Measurements from ENCODE around the gene FAM53B. TPM values are rescaled to one million over a fixed set of nuclear protein-coding genes. Genes with fewer than 3 reads are reported as not detected.

The FAM53B gene
- total RNA-seq, 1 donor: 12.7 TPM

DNA sequence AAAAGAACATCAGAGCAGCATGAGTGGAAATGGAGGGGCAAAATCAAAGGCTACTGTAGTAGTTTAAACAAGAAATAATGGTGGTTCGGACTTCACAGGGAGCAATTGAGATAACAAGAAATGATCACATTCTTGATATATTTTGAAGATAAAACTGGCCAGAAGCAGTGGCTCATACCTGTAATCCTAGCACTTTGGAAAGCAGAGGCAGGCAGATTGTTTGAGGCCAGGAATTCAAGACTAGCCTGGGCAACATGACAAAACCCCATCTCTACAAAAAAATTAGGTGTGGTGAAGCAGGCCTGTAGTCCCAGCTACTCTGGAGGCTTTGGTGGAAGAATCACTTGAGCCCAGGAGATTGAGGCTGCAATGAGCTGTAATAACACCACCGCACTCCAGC, 24.6 kb upstream of the FAM53B start:
- TF ChIP-seq, protein P1, sequence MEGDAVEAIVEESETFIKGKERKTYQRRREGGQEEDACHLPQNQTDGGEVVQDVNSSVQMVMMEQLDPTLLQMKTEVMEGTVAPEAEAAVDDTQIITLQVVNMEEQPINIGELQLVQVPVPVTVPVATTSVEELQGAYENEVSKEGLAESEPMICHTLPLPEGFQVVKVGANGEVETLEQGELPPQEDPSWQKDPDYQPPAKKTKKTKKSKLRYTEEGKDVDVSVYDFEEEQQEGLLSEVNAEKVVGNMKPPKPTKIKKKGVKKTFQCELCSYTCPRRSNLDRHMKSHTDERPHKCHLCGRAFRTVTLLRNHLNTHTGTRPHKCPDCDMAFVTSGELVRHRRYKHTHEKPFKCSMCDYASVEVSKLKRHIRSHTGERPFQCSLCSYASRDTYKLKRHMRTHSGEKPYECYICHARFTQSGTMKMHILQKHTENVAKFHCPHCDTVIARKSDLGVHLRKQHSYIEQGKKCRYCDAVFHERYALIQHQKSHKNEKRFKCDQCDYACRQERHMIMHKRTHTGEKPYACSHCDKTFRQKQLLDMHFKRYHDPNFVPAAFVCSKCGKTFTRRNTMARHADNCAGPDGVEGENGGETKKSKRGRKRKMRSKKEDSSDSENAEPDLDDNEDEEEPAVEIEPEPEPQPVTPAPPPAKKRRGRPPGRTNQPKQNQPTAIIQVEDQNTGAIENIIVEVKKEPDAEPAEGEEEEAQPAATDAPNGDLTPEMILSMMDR (IDR thresholded peaks at IDR 0.05; ENCODE audit: extremely low read depth, low read depth, low read length): no peak
- Histone ChIP-seq H3K27ac (ENCODE audit: low read depth, low read length) (no peak overlapping the region), H3K27me3 (ENCODE audit: insufficient read depth, low read length) (no peaks in the 10 kb centered on the region), H3K4me2 (ENCODE audit: insufficient read depth, low read length) (no peak overlapping the region), H3K9me3 (ENCODE audit: low read depth, low read length) (no peaks in the 10 kb centered on the region), H3K36me3 (ENCODE audit: insufficient read depth, low read length) (peaks cover 17% of the 10 kb centered on the region), H2AFZ (ENCODE audit: low read length) (no peak overlapping the region), H3K4me1 (ENCODE audit: insufficient read depth, low read length) (no peaks in the 10 kb centered on the region), H4K20me1 (ENCODE audit: insufficient read depth, low read length) (no peaks in the 10 kb centered on the region), H3K4me3 (ENCODE audit: insufficient read depth, low read length) (no peak overlapping the region), H3K79me2 (ENCODE audit: insufficient read depth, low read length) (no peaks in the 10 kb centered on the region)
- DNase-seq (ENCODE audit: insufficient read length, low spot score, missing footprints): no peak

DNA sequence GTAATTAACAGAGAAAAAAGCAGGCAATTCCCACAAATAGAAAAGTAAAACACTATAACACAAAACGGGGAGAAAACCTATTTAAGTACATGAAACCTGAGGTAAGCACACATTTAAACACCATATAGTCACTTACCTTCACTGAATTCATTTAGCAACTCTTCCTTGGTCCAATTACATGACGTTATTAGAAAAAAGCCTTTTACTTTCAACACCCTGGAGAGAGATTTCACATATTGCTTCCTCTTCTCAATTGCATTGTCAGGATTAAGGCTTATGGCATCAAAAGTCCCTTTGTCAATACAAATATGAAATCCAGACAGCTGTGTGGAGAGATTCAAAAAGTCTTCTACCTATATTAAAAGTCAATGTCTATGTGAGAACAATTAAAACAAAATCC, 21.1 kb upstream of the FAM53B start:
- Histone ChIP-seq H2AFZ (ENCODE audit: low read length) (no peak overlapping the region), H3K4me3 (ENCODE audit: insufficient read depth, low read length) (no peak overlapping the region), H3K27ac (ENCODE audit: low read depth, low read length) (no peak overlapping the region), H3K9me3 (ENCODE audit: low read depth, low read length) (no peaks in the 10 kb centered on the region), H3K4me1 (ENCODE audit: insufficient read depth, low read length) (peaks cover 5% of the 10 kb centered on the region), H4K20me1 (ENCODE audit: insufficient read depth, low read length) (no peaks in the 10 kb centered on the region), H3K79me2 (ENCODE audit: insufficient read depth, low read length) (no peaks in the 10 kb centered on the region), H3K36me3 (ENCODE audit: insufficient read depth, low read length) (peaks cover 26% of the 10 kb centered on the region), H3K27me3 (ENCODE audit: insufficient read depth, low read length) (no peaks in the 10 kb centered on the region), H3K4me2 (ENCODE audit: insufficient read depth, low read length) (no peak overlapping the region)
- TF ChIP-seq, protein P1 (IDR thresholded peaks at IDR 0.05; ENCODE audit: extremely low read depth, low read depth, low read length): no peak
- no peak for DNase-seq (ENCODE audit: insufficient read length, low spot score, missing footprints)

DNA sequence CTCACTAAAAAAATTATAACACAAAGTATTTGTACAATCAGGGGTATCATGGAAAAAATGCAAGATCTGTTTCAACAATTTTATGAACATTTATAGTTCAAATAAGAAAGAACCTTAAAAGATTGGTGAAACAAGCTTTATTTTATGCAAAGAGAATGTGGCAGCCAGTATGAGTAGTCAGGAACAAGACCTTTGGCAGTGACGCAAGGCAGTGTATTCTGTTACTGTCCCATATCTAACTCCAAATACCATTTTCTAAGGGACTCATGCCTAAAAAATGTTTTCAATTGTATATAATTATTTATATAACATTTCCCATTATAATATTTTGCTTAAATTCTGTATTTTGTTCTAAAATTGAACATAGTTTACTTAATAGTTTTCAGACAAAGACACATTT, 19.1 kb upstream of the FAM53B start:
- Histone ChIP-seq H3K4me3 (ENCODE audit: insufficient read depth, low read length) (no peak overlapping the region), H3K79me2 (ENCODE audit: insufficient read depth, low read length) (no peaks in the 10 kb centered on the region), H3K9me3 (ENCODE audit: low read depth, low read length) (no peaks in the 10 kb centered on the region), H3K4me2 (ENCODE audit: insufficient read depth, low read length) (no peak overlapping the region), H3K36me3 (ENCODE audit: insufficient read depth, low read length) (peaks cover 34% of the 10 kb centered on the region), H2AFZ (ENCODE audit: low read length) (no peak overlapping the region), H3K27me3 (ENCODE audit: insufficient read depth, low read length) (no peaks in the 10 kb centered on the region), H4K20me1 (ENCODE audit: insufficient read depth, low read length) (no peaks in the 10 kb centered on the region), H3K4me1 (ENCODE audit: insufficient read depth, low read length) (peaks cover 5% of the 10 kb centered on the region), H3K27ac (ENCODE audit: low read depth, low read length) (no peak overlapping the region)
- TF ChIP-seq, protein P1 (IDR thresholded peaks at IDR 0.05; ENCODE audit: extremely low read depth, low read depth, low read length): no peak
- no peak for DNase-seq (ENCODE audit: insufficient read length, low spot score, missing footprints)

DNA sequence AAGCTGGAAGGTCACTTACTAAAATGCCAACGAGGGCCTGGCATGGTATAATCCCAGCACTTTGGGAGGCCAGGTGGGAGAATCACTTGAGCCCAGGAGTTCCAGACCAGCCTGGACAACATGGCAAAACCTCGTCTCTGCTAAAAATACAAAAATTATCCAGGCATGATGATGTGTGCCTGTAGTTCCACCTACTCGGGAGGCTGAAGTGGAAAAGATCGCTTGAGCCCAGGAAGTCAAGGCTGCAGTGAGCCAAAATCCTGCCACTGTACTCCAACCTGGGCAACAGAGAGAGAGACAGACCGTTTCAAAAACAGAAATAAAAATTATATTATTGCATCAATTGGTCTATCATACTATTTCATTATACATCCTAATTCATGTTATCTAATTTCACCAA, 18.1 kb upstream of the FAM53B start:
- Histone ChIP-seq H3K4me3 (ENCODE audit: insufficient read depth, low read length) (no peak overlapping the region), H3K79me2 (ENCODE audit: insufficient read depth, low read length) (peaks cover 2% of the 10 kb centered on the region), H2AFZ (ENCODE audit: low read length) (no peak overlapping the region), H3K4me2 (ENCODE audit: insufficient read depth, low read length) (no peak overlapping the region), H3K36me3 (ENCODE audit: insufficient read depth, low read length) (peaks cover 35% of the 10 kb centered on the region), H3K9me3 (ENCODE audit: low read depth, low read length) (no peaks in the 10 kb centered on the region), H4K20me1 (ENCODE audit: insufficient read depth, low read length) (no peaks in the 10 kb centered on the region), H3K4me1 (ENCODE audit: insufficient read depth, low read length) (peaks cover 5% of the 10 kb centered on the region), H3K27me3 (ENCODE audit: insufficient read depth, low read length) (no peaks in the 10 kb centered on the region), H3K27ac (ENCODE audit: low read depth, low read length) (no peak overlapping the region)
- no peak for DNase-seq (ENCODE audit: insufficient read length, low spot score, missing footprints)
- TF ChIP-seq, protein P1 (IDR thresholded peaks at IDR 0.05; ENCODE audit: extremely low read depth, low read depth, low read length): no peak
